GM13976 (cell line): ENCODE data around the gene ZBTB22.
A peak's percentile ranks its signal among the peaks of the same experiment; 100 is the strongest.

ENCODE experiments used
- DNase-seq: peaks from one replicate; pipeline ENCODE4 v3.0.0; 2012; ENCODE audit warnings: low spot score
- CTCF ChIP-seq: IDR thresholded peaks from 2 replicates; pipeline ENCODE4 v1.5.1; 2012; ENCODE audit warnings: borderline replicate concordance, mild to moderate bottlenecking; ENCODE audit not compliant: insufficient read depth; ENCODE audit errors: extremely low read depth, missing control alignments, control extremely low read depth
- in situ Hi-C: fragments of 300-500 bp; cut with MboI; formaldehyde crosslinking; loops from one replicate; pipeline ENCODE4 v1.12.0; 2022; ENCODE audit warnings: low sequenced_read_pairs, mixed read lengths, inconsistent platforms; ENCODE audit not compliant: unreplicated experiment

The ZBTB22 gene

GRCh38 chr6:33306356-33306755, 11.2 kb downstream of the ZBTB22 start:
- no peak for TF ChIP-seq CTCF
- in situ Hi-C loops = no loop called here
- no peak for DNase-seq

DNA sequence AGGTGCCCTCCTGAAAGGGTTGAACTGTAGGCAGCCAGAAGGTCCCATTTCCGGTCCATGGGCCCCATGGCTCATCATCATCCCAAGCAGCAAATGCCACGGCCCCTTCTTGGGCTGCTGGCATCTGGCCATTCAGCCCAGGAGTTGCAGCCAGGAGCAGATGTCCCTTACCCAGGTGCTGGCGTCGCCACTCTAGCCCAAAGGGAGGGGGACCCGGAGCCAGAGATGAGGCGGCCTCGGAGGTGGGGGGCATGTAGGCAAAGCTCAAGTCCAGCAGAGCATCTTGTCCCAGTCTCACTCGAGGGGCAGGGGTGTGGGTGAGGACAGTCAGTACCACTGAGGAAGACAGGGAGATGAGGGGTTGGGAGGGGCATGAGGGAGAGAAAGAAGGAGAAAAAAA, 12.5 kb downstream of the ZBTB22 start:
- no peak for TF ChIP-seq CTCF
- DNase-seq = no peak
- in situ Hi-C loops = no loop called here

DNA sequence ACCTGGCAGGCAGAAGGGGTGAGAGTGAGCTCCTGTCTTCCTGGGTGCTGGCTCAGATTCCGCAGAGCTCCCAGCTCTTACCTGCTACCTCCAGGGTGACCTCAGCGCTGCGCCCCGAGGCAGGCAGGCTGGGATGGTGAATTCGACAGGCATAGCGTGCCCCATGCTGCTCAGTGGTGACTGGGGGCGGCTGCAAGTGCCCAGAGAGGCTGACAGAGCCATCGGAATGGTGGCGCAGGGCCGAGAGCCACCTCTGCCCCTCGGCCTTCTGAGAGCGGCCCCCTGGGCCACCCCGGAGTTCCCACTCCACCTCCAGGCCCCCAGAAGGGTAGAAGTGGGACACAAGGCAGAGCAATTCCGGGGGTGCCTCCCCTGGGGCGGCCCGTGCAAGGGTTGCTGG, 13.3 kb downstream of the ZBTB22 start:
- TF ChIP-seq CTCF = no peak
- in situ Hi-C loops = no loop called here
- no peak for DNase-seq

- in situ Hi-C loops = no loop called here
- no peak for TF ChIP-seq CTCF
- DNase-seq = no peak
These were observed 15.7 kb downstream of the ZBTB22 start for GRCh38 chr6:33301877-33302276.

DNA sequence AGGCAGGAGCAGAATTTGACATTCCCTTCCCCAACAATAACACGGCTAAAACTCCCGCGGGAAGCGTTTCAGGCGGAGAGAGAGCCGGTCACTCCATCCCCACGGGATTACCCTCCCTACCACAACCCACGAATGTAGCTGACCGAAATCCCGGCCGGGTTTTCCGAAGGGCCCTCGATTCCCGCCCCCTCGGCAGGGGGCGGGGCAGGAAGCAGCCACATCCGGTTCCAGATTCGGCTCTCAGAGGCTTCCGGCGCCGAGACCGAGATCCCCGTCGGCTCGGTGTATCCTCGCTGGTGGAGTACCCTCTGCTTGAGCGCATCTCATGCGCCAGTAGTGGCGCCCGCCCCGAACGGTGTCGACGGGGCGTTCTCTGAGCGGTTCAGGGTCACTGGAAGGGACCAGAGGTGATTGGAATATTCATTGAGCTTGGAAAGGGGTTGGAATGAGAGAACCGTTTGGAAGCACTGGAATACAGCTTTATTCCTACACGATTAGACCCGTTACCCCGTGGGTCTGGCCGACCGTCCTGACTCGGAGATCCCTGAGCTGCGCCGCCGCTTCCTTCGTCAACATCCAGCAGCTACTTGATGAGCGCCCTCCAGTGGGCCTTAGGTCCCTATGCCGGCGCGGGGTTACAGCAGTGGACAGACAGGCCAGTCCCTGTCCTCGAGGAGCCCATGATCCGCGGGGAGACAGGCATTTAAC, 18.2 kb downstream of the ZBTB22 start:
- in situ Hi-C loops = no loop called here
- peak; percentile 94 for DNase-seq
- peak; percentile 86 for TF ChIP-seq CTCF

DNA sequence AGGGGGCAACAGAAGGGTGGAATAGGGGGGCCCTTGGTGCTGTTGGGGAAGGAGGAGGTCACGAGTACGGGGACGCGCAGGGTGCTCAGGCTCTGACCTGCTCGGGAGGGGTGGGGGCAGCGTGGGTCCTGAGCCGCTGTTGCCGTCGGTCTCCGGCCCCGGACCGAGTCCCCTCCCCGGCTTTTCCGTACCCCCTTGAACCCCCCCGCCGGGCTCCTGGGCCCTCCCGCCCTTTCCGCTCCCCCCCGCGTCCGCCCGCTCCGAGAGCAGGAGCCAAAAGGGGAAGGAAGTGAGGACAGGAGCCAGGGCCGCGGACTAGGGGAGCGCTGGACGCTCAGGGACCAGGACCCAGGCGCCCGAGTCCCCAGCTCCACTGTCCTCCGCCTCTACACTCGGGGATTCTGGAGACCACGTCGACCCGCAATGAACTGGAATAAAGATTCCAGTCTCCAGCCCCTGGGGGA, 18.7 kb downstream of the ZBTB22 start, which contains the start of gene RGL2:
TSS of gene RGL2 (minus strand) at position 170 of the 464 bp plus-strand sequence. CDS start 332 bp downstream, outside the sequence.
- no peak for TF ChIP-seq CTCF
- peak; percentile 76 for DNase-seq
- in situ Hi-C loops = no loop called here
